Endothelial cell of umbilical vein (primary cell): ENCODE data around the gene FILIP1L. TPM values are rescaled to one million over a fixed set of nuclear protein-coding genes. Genes with fewer than 3 reads are reported as not detected.

Experiments
- BruUV-seq: library from RNA; stranded (reverse); fragments of 400-500 nt; replicated peaks from 2 replicates; lab custom pipeline; 2021; lab: Mats Ljungman, UMichigan
- CTCF ChIA-PET: fragments of 300-600, 350-600 bp; sonication (Branson Sonifier 250); formaldehyde crosslinking; loops from one replicate; lab custom pipeline; 2021; ENCODE audit warnings: antibody characterized with exemption, inconsistent platforms; lab: Charles Lee
- POLR2A ChIA-PET: fragments of 300-600, 350-600 bp; sonication (Branson Sonifier 250); formaldehyde crosslinking; loops from one replicate; lab custom pipeline; 2021; ENCODE audit warnings: antibody characterized with exemption, inconsistent platforms; lab: Charles Lee
- DNase-seq: peaks from one replicate; pipeline ENCODE4 v3.0.0-alpha.2; 2011; ENCODE audit warnings: low read depth, low spot score
- FAIRE-seq: peaks from 2 replicates; lab custom pipeline; 2011; peaks lifted over from hg19 to GRCh38; lab: Jason Lieb, UNC
- H2AFZ ChIP-seq: 2 replicates; pipeline ENCODE4 v1.6.0; 2012; ENCODE audit warnings: low read depth, low read length, control low read depth, inconsistent platforms
- H3K27ac ChIP-seq: 2 replicates; pipeline ENCODE4 v1.5.1; 2011; ENCODE audit warnings: low read depth, mild to moderate bottlenecking, control low read depth, low read length, moderate library complexity; ENCODE audit not compliant: insufficient read depth
- H3K27me3 ChIP-seq, 2 experiments: 2 replicates each; pipeline versions ENCODE4 v1.6.0 to v1.6.1; 2011; ENCODE audit warnings: low read length in 2 of 2, mixed read lengths in 1 of 2; ENCODE audit not compliant: control insufficient read depth in 2 of 2, insufficient read depth in 2 of 2
- H3K36me3 ChIP-seq, 2 experiments: 2 replicates in 1 of 2; 3 replicates in 1 of 2; pipeline ENCODE4 v1.5.1; 2011; ENCODE audit warnings: low read length in 2 of 2, mild to moderate bottlenecking in 1 of 2, moderate library complexity in 1 of 2; ENCODE audit not compliant: control insufficient read depth in 2 of 2, insufficient read depth in 2 of 2; ENCODE audit errors: extremely low read depth in 1 of 2
- H3K4me1 ChIP-seq: 3 replicates; pipeline ENCODE4 v1.5.1; 2011; ENCODE audit warnings: mild to moderate bottlenecking, low read length; ENCODE audit not compliant: control insufficient read depth, insufficient read depth; ENCODE audit errors: extremely low read depth
- H3K4me2 ChIP-seq: 2 replicates; pipeline ENCODE4 v1.6.1; 2011; ENCODE audit warnings: low read length, control low read depth, mixed read lengths; ENCODE audit not compliant: insufficient read depth
- H3K4me3 ChIP-seq, 3 experiments: fragments of 200-600 bp in 1 of 3; sonication (generic), shearing (Covaris generic) in 1 of 3; replicated peaks in 1 of 3; 2 replicates each; pipeline ENCODE4 v1.5.1; 2011 to 2016; ENCODE audit warnings: control low read depth in 3 of 3, low read length in 3 of 3, mild to moderate bottlenecking in 2 of 3, inconsistent platforms in 1 of 3, low read depth in 1 of 3, moderate library complexity in 1 of 3; ENCODE audit not compliant: insufficient read depth in 1 of 3
- H3K79me2 ChIP-seq: 2 replicates; pipeline ENCODE4 v1.6.0; 2012; ENCODE audit warnings: low read length, inconsistent platforms; ENCODE audit not compliant: control insufficient read depth, insufficient read depth
- H3K9ac ChIP-seq: replicated peaks from 2 replicates; pipeline ENCODE3; 2011; ENCODE audit warnings: low read length, control low read depth; ENCODE audit not compliant: insufficient read depth; ENCODE audit errors: extremely low read depth
- H3K9me1 ChIP-seq: replicated peaks from 3 replicates; pipeline ENCODE4 v1.6.0; 2011; ENCODE audit warnings: mild to moderate bottlenecking, low read length; ENCODE audit not compliant: control insufficient read depth, insufficient read depth; ENCODE audit errors: extremely low read depth
- H3K9me3 ChIP-seq: replicated peaks from 2 replicates; pipeline ENCODE4 v1.5.1; 2012; ENCODE audit warnings: low read length, inconsistent platforms; ENCODE audit not compliant: control insufficient read depth, insufficient read depth
- H4K20me1 ChIP-seq: replicated peaks from 2 replicates; pipeline ENCODE3; 2011; ENCODE audit warnings: mild to moderate bottlenecking, low read length; ENCODE audit not compliant: control insufficient read depth, insufficient read depth; ENCODE audit errors: extremely low read depth
- EZH2 ChIP-seq: IDR thresholded peaks from 2 replicates; pipeline ENCODE4 v1.6.1; 2012; ENCODE audit warnings: borderline replicate concordance, low read depth, mild to moderate bottlenecking, moderate library complexity, low read length, inconsistent platforms; ENCODE audit not compliant: severe bottlenecking
- FOS ChIP-seq: IDR thresholded peaks from 2 replicates; pipeline ENCODE4 v1.6.1; 2011; ENCODE audit warnings: mild to moderate bottlenecking, low read length, moderate library complexity, borderline replicate concordance; ENCODE audit not compliant: insufficient read depth
- GATA2 ChIP-seq: IDR thresholded peaks from 2 replicates; pipeline ENCODE4 v1.7.0; 2011; ENCODE audit warnings: low read depth, mild to moderate bottlenecking, moderate library complexity, mixed read lengths, low read length; ENCODE audit not compliant: insufficient read length, insufficient read depth
- JUN ChIP-seq: IDR thresholded peaks from 2 replicates; pipeline ENCODE4 v1.6.1; 2011; ENCODE audit warnings: borderline replicate concordance, low read depth; ENCODE audit not compliant: insufficient read length, insufficient read depth
- MAX ChIP-seq: IDR thresholded peaks from 2 replicates; pipeline ENCODE4 v1.6.1; 2011; ENCODE audit not compliant: insufficient read depth, insufficient read length
- MYC ChIP-seq: IDR thresholded peaks from one replicate; pipeline ENCODE4 v1.6.1; 2011; ENCODE audit warnings: mild to moderate bottlenecking, low read depth, low read length
- POLR2A ChIP-seq: IDR thresholded peaks from 2 replicates; pipeline ENCODE4 v1.6.1; 2012; ENCODE audit warnings: low read depth, mild to moderate bottlenecking, control low read depth, low read length
- POLR2AphosphoS5 ChIP-seq: IDR thresholded peaks from 2 replicates; pipeline ENCODE4 v1.6.1; 2012; ENCODE audit warnings: low read depth, mild to moderate bottlenecking, control low read depth, low read length, moderate library complexity; ENCODE audit not compliant: insufficient read depth
- dilution Hi-C: fragments of 300-500 bp; cut with MboI; formaldehyde crosslinking; loops from one replicate; pipeline ENCODE4 v1.15.0; 2019; ENCODE audit warnings: low sequenced_read_pairs; ENCODE audit not compliant: extremely low pct_ligation_motif_present
- intact Hi-C: fragments of 100-400 bp; cut with micrococcal nuclease; formaldehyde crosslinking; loops from one replicate; pipeline ENCODE4 v1.10.0; 2022
- polyA plus RNA-seq, 4 experiments: library from polyadenylated mRNA; depleted of rRNA in 3 of 4; stranded (reverse) in 3 of 4; unstranded in 1 of 4; fragments of >200 nt; gene quantifications; 2 replicates each; pipeline versions ENCODE4 v1.2.1 to v1.2.3, GENCODE V29; 2011 to 2012; ENCODE audit warnings: missing spikeins in 1 of 4
- total RNA-seq: library from RNA; stranded (reverse); gene quantifications from 2 replicates; pipeline ENCODE4 v1.2.3, GENCODE V29; 2021
- TF ChIP-seq, protein P1 (sequence below), 2 donors: IDR thresholded peaks; 1 replicate in 1 of 2; 2 replicates in 1 of 2; pipeline ENCODE4 v1.5.1; 2011; ENCODE audit warnings: low read length in 2 of 2, mild to moderate bottlenecking in 2 of 2, moderate library complexity in 2 of 2, control low read depth in 1 of 2, inconsistent platforms in 1 of 2, low read depth in 1 of 2; ENCODE audit not compliant: insufficient read depth in 1 of 2; ENCODE audit errors: extremely low read depth in 1 of 2

Gene FILIP1L
- total and polyA plus RNA-seq, 2 donors (not counting 3 experiments of a cell fraction or from before 2014, with no cell fraction given), result 26.0 to 29.9 TPM

- H3K79me2 ChIP-seq, result peaks cover 22% of the 10 kb centered on the region
- no peak overlapping the region for H3K4me2 ChIP-seq
- no peak overlapping the region for H2AFZ ChIP-seq
- H3K9me3 ChIP-seq, result no peaks in the 10 kb centered on the region
- peaks cover 14% of the 10 kb centered on the region for H3K4me1 ChIP-seq
- CTCF ChIA-PET, result interaction anchor here (0.7 to 2.6 kb wide), 3 partner anchors 13 to 409 kb away, joined by 6 to 238 read pairs (median 21); no protein-coding TSS in a partner anchor
- intact Hi-C loops (no loop called here), dilution Hi-C loops (no loop called here)
- H3K27me3 ChIP-seq, result no peaks in the 10 kb centered on the region
- no peaks in the 10 kb centered on the region for H4K20me1 ChIP-seq
- no peak overlapping the region for H3K9ac ChIP-seq
- no TSS peak for BruUV-seq
- H3K27ac ChIP-seq, result no peak overlapping the region
- POLR2A ChIA-PET, result no interaction called here
- no peak for DNase-seq
- H3K9me1 ChIP-seq, result no peaks in the 10 kb centered on the region
- peaks cover 0 to 2% of the 10 kb centered on the region in 2 experiments for H3K36me3 ChIP-seq
- FAIRE-seq, result no peak
- TF ChIP-seq MAX (no peak), GATA2 (no peak), JUN (no peak), POLR2AphosphoS5 (no peak), POLR2A (no peak), FOS (no peak), EZH2 (no peak), MYC (no peak)
- TF ChIP-seq, protein P1, sequence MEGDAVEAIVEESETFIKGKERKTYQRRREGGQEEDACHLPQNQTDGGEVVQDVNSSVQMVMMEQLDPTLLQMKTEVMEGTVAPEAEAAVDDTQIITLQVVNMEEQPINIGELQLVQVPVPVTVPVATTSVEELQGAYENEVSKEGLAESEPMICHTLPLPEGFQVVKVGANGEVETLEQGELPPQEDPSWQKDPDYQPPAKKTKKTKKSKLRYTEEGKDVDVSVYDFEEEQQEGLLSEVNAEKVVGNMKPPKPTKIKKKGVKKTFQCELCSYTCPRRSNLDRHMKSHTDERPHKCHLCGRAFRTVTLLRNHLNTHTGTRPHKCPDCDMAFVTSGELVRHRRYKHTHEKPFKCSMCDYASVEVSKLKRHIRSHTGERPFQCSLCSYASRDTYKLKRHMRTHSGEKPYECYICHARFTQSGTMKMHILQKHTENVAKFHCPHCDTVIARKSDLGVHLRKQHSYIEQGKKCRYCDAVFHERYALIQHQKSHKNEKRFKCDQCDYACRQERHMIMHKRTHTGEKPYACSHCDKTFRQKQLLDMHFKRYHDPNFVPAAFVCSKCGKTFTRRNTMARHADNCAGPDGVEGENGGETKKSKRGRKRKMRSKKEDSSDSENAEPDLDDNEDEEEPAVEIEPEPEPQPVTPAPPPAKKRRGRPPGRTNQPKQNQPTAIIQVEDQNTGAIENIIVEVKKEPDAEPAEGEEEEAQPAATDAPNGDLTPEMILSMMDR (IDR thresholded peaks at IDR 0.05; ENCODE audit: extremely low read depth in 1 of 2, insufficient read depth in 1 of 2, low read depth in 1 of 2, low read length in 2 of 2), result no peak
- H3K4me3 ChIP-seq, result no peak overlapping the region
Observed at GRCh38 chr3:99845331-99845730, 269.0 kb downstream of the FILIP1L start.
